NCI-H82 treated with DMSO at 0.1 percent for 48 hours (cell line): ENCODE results near the gene DUOX1.
"Not testable (repeated sequence)": the region's sequence is repeated elsewhere in the genome, so short reads cannot be mapped to it uniquely, and the experiment has no call there.

Experiments
- DNase-seq: peaks from one replicate; lab custom pipeline; 2025; ENCODE audit not compliant: unreplicated experiment; lab: John Stamatoyannopoulos, UW

Gene DUOX1

GRCh38 chr15:45120081-45120972 lies 9.5 kb upstream of the DUOX1 start:
- DNase-seq, result no peak

GRCh38 chr15:45121020-45121419 lies 8.8 kb upstream of the DUOX1 start:
- DNase-seq, result no peak

- DNase-seq, result no peak
Observed at GRCh38 chr15:45121706-45122417, 7.9 kb upstream of the DUOX1 start.

- DNase-seq, result no peak
Observed at GRCh38 chr15:45122719-45123118, 7.1 kb upstream of the DUOX1 start.

- no peak for DNase-seq
Observed at GRCh38 chr15:45123397-45123796, 6.4 kb upstream of the DUOX1 start.

GRCh38 chr15:45126535-45127158 lies 3.1 kb upstream of the DUOX1 start:
- peak; percentile 22 for DNase-seq

- no peak for DNase-seq
Observed at GRCh38 chr15:45128971-45129639, 689 bp upstream of the DUOX1 start.

- DNase-seq, result no peak
Observed at GRCh38 chr15:45130291-45131000, 652 bp downstream of the DUOX1 start.

- no peak for DNase-seq
Observed at GRCh38 chr15:45131510-45131909, 1.7 kb downstream of the DUOX1 start.

- no peak for DNase-seq
Observed at GRCh38 chr15:45132844-45133560, 3.2 kb downstream of the DUOX1 start.

- DNase-seq, result peak; percentile 70
Observed at GRCh38 chr15:45133561-45133920, 3.7 kb downstream of the DUOX1 start.

GRCh38 chr15:45134046-45134445 lies 4.3 kb downstream of the DUOX1 start:
- DNase-seq, result no peak

- no peak for DNase-seq
Observed at GRCh38 chr15:45134682-45135604, 5.1 kb downstream of the DUOX1 start.

- not testable (repeated sequence) for DNase-seq
Observed at GRCh38 chr15:45135705-45136377, 6.0 kb downstream of the DUOX1 start.

GRCh38 chr15:45136378-45136764 lies 6.6 kb downstream of the DUOX1 start:
- no peak for DNase-seq

GRCh38 chr15:45137703-45138102 lies 7.9 kb downstream of the DUOX1 start:
- DNase-seq, result no peak

- no peak for DNase-seq
Observed at GRCh38 chr15:45138814-45139765, 9.3 kb downstream of the DUOX1 start.
